GM20431 (cell line): ENCODE measurements around the gene OR5AS1.
"Not testable (repeated sequence)": the region's sequence is repeated elsewhere in the genome, so short reads cannot be mapped to it uniquely, and the experiment has no call there.

Experiments
- in situ Hi-C: fragments of 300-500 bp; cut with MseI, MboI; formaldehyde crosslinking; loops from one replicate; pipeline ENCODE4 v1.15.0; 2020; ENCODE audit warnings: low sequenced_read_pairs; ENCODE audit not compliant: unreplicated experiment

The OR5AS1 gene

GRCh38 chr11:56027354-56027753 lies at the start of gene OR5AS1:
TSS of gene OR5AS1 (plus strand) at chr11:56027654. CDS start at chr11:56030419, 2,765 bp downstream.
- in situ Hi-C loops, result no loop called here

GRCh38 chr11:55994525-55994924 lies 32.9 kb upstream of the OR5AS1 start, which contains the start of gene OR5F1:
TSS of gene OR5F1 (minus strand) at chr11:55994625. CDS start at chr11:55994625, 0 bp downstream.
- in situ Hi-C loops, result no loop called here

DNA sequence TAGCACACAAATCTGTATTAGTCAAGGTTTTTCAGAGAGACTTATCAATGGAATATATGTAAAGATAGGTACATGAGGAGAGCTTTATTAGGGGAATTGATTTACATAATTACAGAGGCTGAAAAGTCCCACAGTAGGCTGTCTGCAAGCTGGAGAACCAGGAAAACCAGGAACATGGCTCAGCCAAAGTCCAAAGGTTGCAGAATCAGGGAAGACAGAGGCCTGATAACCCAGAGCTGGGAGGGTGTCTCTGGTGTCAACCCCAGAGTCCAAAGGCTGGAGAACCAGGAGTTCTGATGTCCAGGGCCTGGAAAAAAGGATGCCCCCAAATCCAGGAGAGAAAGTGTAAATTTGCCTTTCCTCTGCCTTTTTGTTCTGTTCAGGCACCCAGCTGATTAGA lies 16.7 kb upstream of the OR5AS1 start:
- in situ Hi-C loops, result no loop called here

- in situ Hi-C loops, result no loop called here
Measured at GRCh38 chr11:56013805-56014204, 13.6 kb upstream of the OR5AS1 start.

DNA sequence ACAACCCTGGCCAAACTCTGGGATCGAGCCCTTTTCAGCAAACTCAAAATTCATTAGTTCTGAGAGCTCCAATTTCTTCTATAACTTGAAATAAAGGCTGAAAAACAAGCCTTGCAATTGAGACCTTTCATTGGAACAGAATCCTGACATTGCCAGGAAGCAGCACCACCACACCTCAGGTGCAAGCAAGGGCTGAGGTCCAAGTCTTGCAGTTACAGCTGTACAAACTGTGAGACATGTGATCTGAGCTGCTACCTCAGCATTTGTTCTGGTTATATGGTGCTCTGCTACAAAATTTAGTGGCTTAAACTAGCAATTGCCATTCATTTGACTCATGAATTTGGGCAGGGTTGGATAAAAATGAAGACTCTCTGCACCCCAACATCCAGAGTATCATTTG lies 18.1 kb downstream of the OR5AS1 start:
- in situ Hi-C loops, result no loop called here

GRCh38 chr11:56048480-56048879 lies 21.0 kb downstream of the OR5AS1 start:
- in situ Hi-C loops, result no loop called here

DNA sequence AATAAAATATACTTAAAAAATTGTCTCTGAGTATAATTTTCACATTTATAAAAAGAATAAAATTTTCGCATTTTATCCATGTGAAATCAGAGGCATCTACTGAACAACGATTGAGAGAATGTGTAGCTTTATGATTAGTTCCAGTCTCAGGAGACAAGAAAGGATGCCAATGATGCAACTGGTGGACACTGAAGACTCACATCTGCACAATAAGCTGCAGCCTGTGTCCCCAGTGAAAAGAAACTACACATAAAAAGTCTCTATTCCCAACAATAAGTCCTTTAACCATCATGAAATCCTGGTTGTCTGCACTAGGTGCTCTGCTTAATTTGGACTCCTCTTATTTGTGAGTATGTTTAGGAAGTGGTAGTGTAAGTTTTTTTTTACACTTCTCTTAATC lies 22.0 kb downstream of the OR5AS1 start:
- in situ Hi-C loops, result no loop called here

GRCh38 chr11:56056366-56056765 lies 28.9 kb downstream of the OR5AS1 start:
- in situ Hi-C loops, result not testable (repeated sequence)

DNA sequence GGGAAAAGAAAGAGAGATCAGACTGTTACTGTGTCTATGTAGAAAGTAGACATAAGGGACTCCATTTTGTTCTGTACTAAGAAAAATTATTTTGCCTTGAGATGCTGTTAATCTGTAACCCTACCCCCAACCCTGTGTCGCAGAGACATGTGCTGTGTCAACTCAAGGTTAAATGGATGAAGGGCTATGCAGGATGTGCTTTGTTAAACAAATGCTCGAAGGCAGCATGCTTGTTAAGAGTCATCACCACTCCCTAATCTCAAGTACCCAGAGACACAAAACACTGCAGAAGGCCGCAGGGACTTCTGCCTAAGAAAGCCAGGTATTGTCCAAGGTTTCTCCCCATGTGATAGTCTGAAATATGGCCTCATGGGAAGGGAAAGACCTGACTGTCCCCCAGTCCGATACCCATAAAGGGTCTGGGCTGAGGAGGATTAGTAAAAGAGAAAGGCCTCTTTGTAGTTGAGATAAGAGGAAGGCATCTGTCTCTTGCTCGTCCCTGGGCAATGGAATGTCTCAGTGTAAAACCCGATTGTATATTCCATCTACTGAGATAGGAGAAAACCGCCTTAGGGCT lies 30.3 kb downstream of the OR5AS1 start:
- in situ Hi-C loops, result not testable (repeated sequence)

GRCh38 chr11:56058260-56058780 lies 30.9 kb downstream of the OR5AS1 start:
- in situ Hi-C loops, result not testable (repeated sequence)

DNA sequence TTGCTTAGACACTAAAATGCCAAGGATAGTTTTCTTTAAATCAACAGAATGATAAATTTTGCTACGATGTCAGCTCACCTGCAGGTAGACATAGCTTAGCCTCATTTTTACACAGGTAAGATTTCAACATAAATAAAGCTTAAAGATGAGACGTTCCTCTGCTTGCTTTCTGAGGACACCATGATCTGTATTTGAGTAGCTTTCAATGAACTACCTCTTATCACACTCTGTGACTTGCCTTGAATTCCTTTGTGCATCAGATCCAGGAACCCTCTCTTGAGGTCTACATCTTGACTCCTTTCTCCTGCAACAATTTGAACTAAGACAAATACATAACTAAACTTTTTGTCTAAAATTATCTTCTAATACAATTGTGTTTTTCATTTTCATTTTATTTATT lies 39.5 kb downstream of the OR5AS1 start:
- in situ Hi-C loops, result no loop called here
